ELR (cell line): ENCODE measurements around the gene HOXC13.

Experiments used
- DNase-seq: peaks from one replicate; pipeline ENCODE4 v3.0.0-alpha.2; 2015; ENCODE audit warnings: low read depth

HOXC13 gene

DNA sequence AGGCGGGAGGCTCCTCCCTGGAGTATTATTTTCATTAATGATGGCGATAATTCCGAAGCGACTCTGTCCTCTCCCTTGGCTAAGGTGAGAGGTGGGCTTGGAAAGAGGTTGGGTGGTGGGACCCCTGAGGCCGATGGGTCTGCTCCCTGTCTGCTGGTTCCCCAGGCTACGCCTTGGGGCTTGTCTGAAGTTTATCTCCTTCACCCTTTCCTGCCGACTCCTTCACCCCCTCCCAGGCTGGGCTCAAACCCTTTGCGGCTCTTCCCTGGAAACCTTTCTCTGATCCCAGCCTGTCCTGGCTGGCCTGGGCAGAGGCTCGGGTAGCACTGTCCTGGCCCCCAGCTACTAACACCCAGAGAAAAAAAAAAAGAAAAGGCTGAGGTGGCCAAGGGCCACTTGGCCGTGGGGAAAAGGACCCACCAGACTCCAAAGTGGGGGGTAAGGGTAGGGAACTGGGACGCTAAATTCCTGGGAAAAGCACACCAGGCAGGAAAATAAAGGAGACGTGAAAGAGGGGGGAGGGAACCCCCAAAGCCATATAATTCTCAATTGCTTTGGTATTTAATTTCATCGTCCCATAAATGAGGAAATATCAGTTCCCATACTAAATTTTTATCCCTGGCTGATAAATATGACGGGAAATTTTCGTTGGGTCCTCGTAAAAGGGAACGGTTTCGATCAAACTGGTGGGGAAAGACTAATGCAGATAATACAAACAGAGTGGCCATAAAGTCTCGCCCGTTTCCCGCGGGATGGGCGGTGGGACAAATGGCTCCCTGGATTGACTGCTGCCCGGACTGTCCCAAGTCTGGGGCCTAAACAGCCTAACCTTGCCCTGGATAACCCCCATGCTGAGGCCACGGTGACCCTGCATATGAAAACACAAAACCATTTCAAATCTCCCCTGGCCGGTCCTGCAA is 44.3 kb downstream of the HOXC13 start:
- DNase-seq = no peak

- DNase-seq = peak; percentile 47
Measured at GRCh38 chr12:53983568-53983949, 44.9 kb downstream of the HOXC13 start.

- peak; percentile 48 for DNase-seq
Measured at GRCh38 chr12:53983950-53984572, 45.4 kb downstream of the HOXC13 start.

GRCh38 chr12:53984901-53985691 is 46.5 kb downstream of the HOXC13 start, which contains the start of gene HOXC10:
HOXC10 (plus strand) TSS chr12:53985146; CDS start chr12:53985260, 114 bp downstream.
- peak; percentile 97 for DNase-seq

DNA sequence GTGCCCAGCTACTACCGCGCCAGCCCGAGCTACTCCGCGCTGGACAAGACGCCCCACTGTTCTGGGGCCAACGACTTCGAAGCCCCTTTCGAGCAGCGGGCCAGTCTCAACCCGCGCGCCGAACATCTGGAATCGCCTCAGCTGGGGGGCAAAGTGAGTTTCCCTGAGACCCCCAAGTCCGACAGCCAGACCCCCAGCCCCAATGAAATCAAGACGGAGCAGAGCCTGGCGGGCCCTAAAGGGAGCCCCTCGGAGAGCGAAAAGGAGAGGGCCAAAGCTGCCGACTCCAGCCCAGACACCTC is 47.0 kb downstream of the HOXC13 start:
- DNase-seq = no peak

- DNase-seq = peak; percentile 64
Measured at GRCh38 chr12:53985994-53986685, 47.5 kb downstream of the HOXC13 start.

DNA sequence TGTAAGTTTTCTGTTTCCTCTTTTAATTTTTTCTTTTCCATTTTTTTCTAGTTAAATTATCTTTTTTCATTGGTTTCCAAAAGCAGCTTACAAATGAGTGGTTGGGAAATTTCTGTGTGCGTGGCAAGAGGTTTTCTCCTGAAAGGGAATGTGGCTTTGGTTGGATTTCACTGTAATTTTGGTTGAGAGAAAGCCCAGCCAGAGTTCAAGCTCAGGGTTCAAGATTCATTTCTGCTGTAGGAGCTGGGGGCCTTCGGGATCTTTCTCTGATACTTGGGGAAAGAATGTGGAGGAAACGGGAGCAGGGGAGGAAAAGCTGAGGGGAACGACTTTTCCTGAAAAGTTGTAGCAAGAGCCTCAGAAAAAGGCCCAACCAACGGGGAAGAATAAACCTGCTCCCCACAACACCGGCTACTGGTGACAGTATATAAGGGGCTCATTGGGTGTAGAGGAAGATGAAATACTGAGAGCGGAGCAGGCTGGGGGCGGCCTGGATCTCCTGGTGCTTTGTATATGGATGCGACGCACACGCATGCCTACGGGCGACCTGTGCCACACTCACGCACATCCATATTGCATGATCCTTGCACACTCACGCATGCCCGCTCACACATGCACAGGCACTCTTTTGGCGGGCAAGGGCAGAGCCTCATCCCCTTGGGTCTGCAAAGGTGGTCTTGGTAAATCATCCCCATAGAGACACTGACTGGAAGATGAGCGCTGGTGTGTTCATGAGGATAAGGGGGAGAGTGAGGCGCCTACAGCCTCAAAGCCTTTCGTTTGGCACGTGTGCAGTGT is 48.3 kb downstream of the HOXC13 start:
- DNase-seq = no peak

DNA sequence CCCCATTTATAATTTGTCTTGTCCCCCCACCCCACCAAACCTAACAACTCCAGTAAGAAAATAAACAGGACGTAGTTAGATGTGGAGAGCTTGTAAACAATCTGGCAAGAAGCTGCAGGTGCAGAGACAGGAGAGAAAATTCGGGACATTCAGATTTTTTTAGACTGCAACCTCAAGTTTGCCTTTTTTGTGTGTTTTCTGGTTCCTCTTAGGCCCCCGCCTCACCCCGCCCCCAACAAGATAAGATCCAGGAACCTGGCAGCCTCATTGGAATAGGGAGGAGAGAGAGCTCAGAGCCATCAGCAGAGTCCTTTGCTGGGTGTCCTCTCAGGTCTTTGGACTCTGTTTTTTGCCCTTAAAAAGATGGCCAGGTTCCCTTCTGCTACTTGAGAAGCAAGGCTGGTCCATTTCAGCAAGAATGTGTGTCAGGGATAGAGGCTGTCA is 49.2 kb downstream of the HOXC13 start:
- DNase-seq = no peak

DNA sequence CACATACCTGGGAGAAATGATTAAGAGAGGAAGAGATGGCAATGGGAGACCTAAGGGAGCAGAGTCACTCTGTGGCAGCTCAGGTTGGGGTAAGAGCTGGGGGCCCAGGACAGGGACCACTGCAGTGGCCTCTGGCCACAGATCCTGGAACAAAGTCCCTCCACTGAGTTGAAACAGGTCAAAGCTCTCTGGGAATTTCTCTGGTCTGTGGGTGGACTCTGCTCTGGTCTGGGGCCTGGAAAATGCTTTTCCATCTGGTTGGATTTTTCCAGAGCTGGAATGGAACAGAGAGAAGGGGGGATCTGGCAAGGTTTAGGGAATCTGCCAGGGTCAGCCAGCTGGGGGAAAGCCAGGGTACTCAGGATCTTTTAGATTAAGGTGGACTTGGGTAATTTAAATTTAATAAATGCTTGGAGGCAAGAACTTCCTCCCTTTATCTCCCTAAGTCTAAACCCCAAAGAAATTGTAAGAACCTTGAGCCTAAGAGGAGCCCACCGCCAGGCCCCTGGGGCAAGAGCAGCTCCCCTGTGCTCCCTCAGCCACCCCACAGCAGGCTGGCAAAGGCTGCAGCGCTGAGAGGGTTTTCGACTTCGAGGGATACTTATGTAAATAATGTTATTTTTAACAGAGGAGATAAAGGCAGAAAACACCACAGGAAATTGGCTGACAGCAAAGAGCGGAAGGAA is 50.1 kb downstream of the HOXC13 start:
- no peak for DNase-seq

DNA sequence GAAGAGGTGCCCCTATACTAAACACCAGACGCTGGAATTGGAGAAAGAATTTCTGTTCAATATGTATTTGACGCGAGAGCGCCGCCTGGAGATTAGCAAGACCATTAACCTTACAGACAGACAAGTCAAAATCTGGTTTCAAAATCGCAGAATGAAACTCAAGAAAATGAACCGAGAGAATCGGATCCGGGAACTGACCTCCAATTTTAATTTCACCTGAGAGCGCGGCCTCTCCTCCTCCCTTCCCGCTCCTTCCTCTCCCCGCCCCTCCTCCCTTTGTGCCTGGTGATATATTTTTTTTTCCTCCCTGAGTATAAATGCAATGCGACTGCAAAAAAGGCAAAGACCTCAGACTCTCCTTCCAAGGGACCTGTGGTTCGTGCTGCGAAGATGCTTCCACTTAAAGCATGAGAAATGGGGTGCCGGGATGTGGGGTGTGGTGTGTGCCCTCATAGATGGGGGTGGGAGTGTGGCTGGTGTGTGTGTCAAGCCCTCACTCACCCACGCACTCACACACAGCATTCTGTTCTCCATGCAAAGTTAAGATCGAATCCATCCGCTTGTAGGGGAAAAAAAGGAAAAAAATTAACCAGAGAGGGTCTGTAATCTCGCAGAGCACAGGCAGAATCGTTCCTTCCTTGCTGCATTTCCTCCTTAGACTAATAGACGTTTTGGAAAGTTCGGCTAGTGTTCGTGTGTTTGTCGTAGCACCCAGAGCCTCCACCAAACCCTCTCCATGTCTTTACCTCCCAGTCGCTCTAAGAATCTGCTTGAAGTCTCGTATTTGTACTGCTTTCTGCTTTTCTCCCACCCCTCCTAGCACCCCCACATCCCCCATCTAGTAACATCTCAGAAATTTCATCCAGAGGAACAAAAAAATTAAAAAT is 50.8 kb downstream of the HOXC13 start:
- DNase-seq = peak; percentile 67

- DNase-seq = no peak
Measured at GRCh38 chr12:53990311-53991076, 51.9 kb downstream of the HOXC13 start.

DNA sequence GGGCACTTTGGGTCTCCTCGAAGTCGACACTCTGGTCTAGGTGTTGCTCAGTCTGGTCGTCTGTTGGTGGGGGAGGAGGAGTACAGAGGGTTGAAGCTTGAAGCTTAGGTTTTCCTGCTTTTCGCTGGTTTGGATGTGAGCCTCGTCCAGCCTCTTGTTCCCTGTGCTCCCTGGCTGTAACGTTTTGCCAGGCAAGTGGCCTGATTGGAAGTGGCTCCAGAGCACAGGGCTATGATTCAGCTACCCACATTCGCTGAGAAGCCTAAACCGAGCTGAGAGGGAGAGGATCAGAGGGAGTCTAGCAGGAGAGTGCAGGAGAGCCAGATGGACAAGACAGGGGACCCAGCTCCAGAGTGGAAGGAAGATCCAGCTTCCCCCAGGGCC is 52.4 kb downstream of the HOXC13 start:
- no peak for DNase-seq

DNA sequence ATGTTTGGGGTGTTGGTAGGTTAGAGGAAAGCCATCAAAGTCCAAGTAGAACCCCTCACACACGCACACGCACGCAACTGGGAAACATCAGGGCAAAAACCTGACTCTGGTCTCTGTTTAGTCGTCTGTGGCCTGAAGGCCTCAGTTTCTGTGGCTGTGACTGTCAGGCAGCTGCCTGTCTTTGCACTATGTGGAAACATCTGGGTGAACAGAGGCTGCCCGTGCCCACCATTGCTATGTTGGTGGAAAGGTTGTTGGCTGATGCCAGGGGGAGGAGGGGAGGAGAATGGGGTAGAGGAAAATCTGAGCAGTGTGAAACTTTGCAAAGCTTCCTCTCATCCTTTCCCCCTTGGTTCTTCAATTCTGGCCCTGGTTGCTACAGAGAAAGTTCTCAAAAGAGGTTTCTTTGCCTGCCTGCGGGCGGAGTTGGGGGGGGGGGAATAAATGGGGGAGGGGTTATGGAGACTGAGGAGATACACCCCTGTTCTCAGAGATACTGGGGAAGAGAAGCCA is 53.8 kb downstream of the HOXC13 start:
- DNase-seq = no peak

- no peak for DNase-seq
Measured at GRCh38 chr12:53993162-53994008, 54.8 kb downstream of the HOXC13 start.

DNA sequence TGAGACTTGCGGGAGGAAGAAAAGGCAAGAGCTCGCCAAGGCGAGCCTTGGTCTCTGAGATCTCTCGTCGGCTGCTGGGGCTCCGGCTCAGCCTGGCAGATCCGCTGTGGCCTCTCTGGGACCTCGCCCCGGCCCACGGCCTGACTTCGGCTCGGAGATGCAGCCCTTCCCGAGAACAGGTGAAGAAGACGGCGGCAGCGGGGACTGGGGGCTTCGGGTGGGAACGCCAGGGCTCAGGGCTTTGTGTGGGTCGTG is 55.3 kb downstream of the HOXC13 start:
- no peak for DNase-seq

GRCh38 chr12:53994264-53995001 is 55.8 kb downstream of the HOXC13 start:
- no peak for DNase-seq

DNA sequence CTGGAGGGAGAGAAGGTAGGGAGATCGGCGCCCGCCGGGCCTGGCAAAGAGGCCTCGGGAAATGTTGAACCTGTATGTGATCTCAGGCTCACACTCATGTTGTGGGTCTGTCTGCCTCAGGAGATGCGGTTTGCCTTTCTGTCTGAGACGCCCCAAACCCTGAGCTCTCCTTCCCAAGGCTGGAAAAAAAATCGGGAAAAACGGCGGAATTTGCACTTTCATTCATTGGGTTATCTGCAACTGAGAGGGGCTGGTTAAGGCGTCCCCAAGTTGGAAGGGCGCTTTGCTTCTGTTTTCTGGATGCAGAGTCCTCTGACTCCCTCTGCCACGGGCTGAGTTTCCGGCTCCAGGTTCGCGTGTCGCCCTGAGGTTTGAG is 56.4 kb downstream of the HOXC13 start:
- DNase-seq = no peak
